Keratinocyte (primary cell): Measurements from ENCODE around the gene MBTPS1. TPM values are rescaled to one million over a fixed set of nuclear protein-coding genes. Genes with fewer than 3 reads are reported as not detected.

Source experiments
- DNase-seq: peaks from one replicate; pipeline ENCODE4 v3.0.0-alpha.2; 2011; ENCODE audit warnings: low read depth, missing footprints, low spot score
- FAIRE-seq: peaks from 2 replicates; lab custom pipeline; 2011; peaks lifted over from hg19 to GRCh38; lab: Jason Lieb, UNC
- H2AFZ ChIP-seq: 2 replicates; pipeline ENCODE4 v1.6.0; 2012; ENCODE audit warnings: low read length, control low read depth, inconsistent platforms; ENCODE audit not compliant: control insufficient read depth
- H3K27ac ChIP-seq: 2 replicates; pipeline ENCODE4 v1.5.1; 2011; ENCODE audit warnings: low read length; ENCODE audit not compliant: control insufficient read depth, insufficient read depth
- H3K27me3 ChIP-seq: 3 replicates; pipeline ENCODE4 v1.6.0; 2011; ENCODE audit warnings: low read length; ENCODE audit not compliant: control insufficient read depth, insufficient read depth; ENCODE audit errors: extremely low read depth
- H3K36me3 ChIP-seq, 2 experiments: 2 replicates in 1 of 2; 3 replicates in 1 of 2; pipeline ENCODE4 v1.5.1; 2011; ENCODE audit warnings: low read length in 2 of 2, mild to moderate bottlenecking in 1 of 2; ENCODE audit not compliant: control insufficient read depth in 2 of 2, insufficient read depth in 2 of 2; ENCODE audit errors: extremely low read depth in 1 of 2
- H3K4me1 ChIP-seq: 3 replicates; pipeline ENCODE4 v1.5.1; 2011; ENCODE audit warnings: low read length; ENCODE audit not compliant: control insufficient read depth, insufficient read depth; ENCODE audit errors: extremely low read depth
- H3K4me2 ChIP-seq: 3 replicates; pipeline ENCODE4 v1.6.0; 2011; ENCODE audit warnings: low read depth, low read length; ENCODE audit not compliant: control insufficient read depth, insufficient read depth; ENCODE audit errors: extremely low read depth
- H3K4me3 ChIP-seq, 3 experiments: fragments of 200-600 bp in 1 of 3; sonication (generic) in 1 of 3; 2 replicates in 2 of 3; 3 replicates in 1 of 3; pipeline ENCODE4 v1.5.1; 2011 to 2016; ENCODE audit warnings: low read length in 3 of 3, mild to moderate bottlenecking in 3 of 3, control low read depth in 2 of 3, inconsistent platforms in 1 of 3, low read depth in 1 of 3, mixed read lengths in 1 of 3, mixed run types in 1 of 3, moderate library complexity in 1 of 3; ENCODE audit not compliant: control insufficient read depth in 2 of 3, insufficient read depth in 2 of 3; ENCODE audit errors: extremely low read depth in 1 of 3
- H3K79me2 ChIP-seq: 2 replicates; pipeline ENCODE4 v1.6.0; 2012; ENCODE audit warnings: low read length; ENCODE audit not compliant: control insufficient read depth, insufficient read depth
- H3K9ac ChIP-seq: 3 replicates; pipeline ENCODE4 v1.6.0; 2011; ENCODE audit warnings: low read length; ENCODE audit not compliant: control insufficient read depth, insufficient read depth; ENCODE audit errors: extremely low read depth
- H3K9me1 ChIP-seq: 3 replicates; pipeline ENCODE4 v1.6.0; 2011; ENCODE audit warnings: low read length; ENCODE audit not compliant: control insufficient read depth, insufficient read depth; ENCODE audit errors: extremely low read depth
- H3K9me3 ChIP-seq: 2 replicates; pipeline ENCODE4 v1.5.1; 2012; ENCODE audit warnings: low read depth, low read length; ENCODE audit not compliant: control insufficient read depth
- H4K20me1 ChIP-seq: 3 replicates; pipeline ENCODE4 v1.6.0; 2011; ENCODE audit warnings: low read length; ENCODE audit not compliant: control insufficient read depth, insufficient read depth; ENCODE audit errors: extremely low read depth
- EZH2 ChIP-seq: IDR thresholded peaks from one replicate; pipeline ENCODE4 v1.6.1; 2012; ENCODE audit warnings: inconsistent platforms, mild to moderate bottlenecking, low read length, moderate library complexity
- dilution Hi-C: fragments of 300-500 bp; cut with MboI; formaldehyde crosslinking; loops from one replicate; pipeline ENCODE4 v1.7.0; 2020; ENCODE audit warnings: low sequenced_read_pairs; ENCODE audit not compliant: extremely low pct_ligation_motif_present
- polyA plus RNA-seq, 5 experiments: library from polyadenylated mRNA; depleted of rRNA in 3 of 5; stranded (reverse) in 3 of 5; stranded (forward) in 1 of 5; unstranded in 1 of 5; fragments of >200 nt; gene quantifications; 1 replicate in 1 of 5; 2 replicates in 3 of 5; 3 replicates in 1 of 5; pipeline versions ENCODE4 v1.2.1 to v1.2.3, GENCODE V29; 2011 to 2012; ENCODE audit warnings: missing spikeins in 2 of 5, low read depth in 1 of 5, low replicate concordance in 1 of 5
- TF ChIP-seq, protein P1 (sequence below), 3 experiments: IDR thresholded peaks in 1 of 3; conservative IDR thresholded peaks in 1 of 3; optimal IDR thresholded peaks in 1 of 3; 2 replicates in 2 of 3; 3 replicates in 1 of 3; pipeline versions ENCODE3 to v1.5.1; 2011; ENCODE audit warnings: low read length in 3 of 3, mild to moderate bottlenecking in 3 of 3, moderate library complexity in 2 of 3, control low read depth in 1 of 3, inconsistent platforms in 1 of 3; ENCODE audit not compliant: insufficient read depth in 2 of 3; ENCODE audit errors: extremely low read depth in 1 of 3

MBTPS1 gene
- polyA plus RNA-seq, 1 donor (not counting 4 experiments of a cell fraction or from before 2014, with no cell fraction given) = 56.0 TPM

DNA sequence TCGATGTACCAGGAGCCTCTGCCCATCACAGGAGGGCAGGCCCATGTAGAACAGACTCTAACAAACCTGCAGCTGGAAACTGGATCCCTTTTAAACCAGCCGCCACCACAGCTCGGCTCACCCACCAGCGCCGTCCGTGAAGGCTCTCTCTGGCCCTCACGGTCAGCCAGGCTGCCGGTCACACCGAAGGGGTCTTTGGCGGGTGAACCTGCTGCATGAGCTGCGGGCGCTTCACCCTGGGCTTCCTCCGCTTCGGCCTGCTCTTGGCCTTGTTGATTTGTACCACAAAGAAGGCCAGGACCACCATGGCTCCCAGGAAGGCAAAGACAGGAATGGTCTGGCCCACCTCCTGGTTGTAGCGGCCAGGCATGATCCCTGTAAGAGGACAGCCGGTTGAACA, 62.5 kb downstream of the MBTPS1 start:
- Histone ChIP-seq H3K27me3 (no peaks in the 10 kb centered on the region), H3K27ac (no peak overlapping the region), H3K9me1 (no peaks in the 10 kb centered on the region), H2AFZ (no peak overlapping the region), H3K4me2 (no peak overlapping the region), H3K79me2 (no peaks in the 10 kb centered on the region), H3K36me3 (peaks cover 35 to 49% of the 10 kb centered on the region in 2 experiments), H3K4me1 (no peaks in the 10 kb centered on the region), H3K4me3 (no peak overlapping the region), H3K9ac (no peak overlapping the region), H3K9me3 (no peaks in the 10 kb centered on the region), H4K20me1 (no peaks in the 10 kb centered on the region)
- dilution Hi-C loops = no loop called here
- FAIRE-seq = no peak
- no peak for DNase-seq
- TF ChIP-seq, protein P1, sequence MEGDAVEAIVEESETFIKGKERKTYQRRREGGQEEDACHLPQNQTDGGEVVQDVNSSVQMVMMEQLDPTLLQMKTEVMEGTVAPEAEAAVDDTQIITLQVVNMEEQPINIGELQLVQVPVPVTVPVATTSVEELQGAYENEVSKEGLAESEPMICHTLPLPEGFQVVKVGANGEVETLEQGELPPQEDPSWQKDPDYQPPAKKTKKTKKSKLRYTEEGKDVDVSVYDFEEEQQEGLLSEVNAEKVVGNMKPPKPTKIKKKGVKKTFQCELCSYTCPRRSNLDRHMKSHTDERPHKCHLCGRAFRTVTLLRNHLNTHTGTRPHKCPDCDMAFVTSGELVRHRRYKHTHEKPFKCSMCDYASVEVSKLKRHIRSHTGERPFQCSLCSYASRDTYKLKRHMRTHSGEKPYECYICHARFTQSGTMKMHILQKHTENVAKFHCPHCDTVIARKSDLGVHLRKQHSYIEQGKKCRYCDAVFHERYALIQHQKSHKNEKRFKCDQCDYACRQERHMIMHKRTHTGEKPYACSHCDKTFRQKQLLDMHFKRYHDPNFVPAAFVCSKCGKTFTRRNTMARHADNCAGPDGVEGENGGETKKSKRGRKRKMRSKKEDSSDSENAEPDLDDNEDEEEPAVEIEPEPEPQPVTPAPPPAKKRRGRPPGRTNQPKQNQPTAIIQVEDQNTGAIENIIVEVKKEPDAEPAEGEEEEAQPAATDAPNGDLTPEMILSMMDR (optimal IDR thresholded peaks at IDR 0.05 in 1 of 3, IDR thresholded peaks at IDR 0.05 in 1 of 3, conservative IDR thresholded peaks at IDR 0.05 in 1 of 3; ENCODE audit: extremely low read depth in 1 of 3, insufficient read depth in 2 of 3, low read length in 3 of 3) = no peak
- TF ChIP-seq EZH2 = no peak

GRCh38 chr16:84053237-84053636, 63.5 kb downstream of the MBTPS1 start:
- Histone ChIP-seq H3K36me3 (peaks cover 29 to 39% of the 10 kb centered on the region in 2 experiments), H3K4me3 (no peak overlapping the region), H3K9ac (no peak overlapping the region), H3K4me2 (no peak overlapping the region), H3K79me2 (no peaks in the 10 kb centered on the region), H3K27ac (no peak overlapping the region), H3K9me1 (no peaks in the 10 kb centered on the region), H3K4me1 (no peaks in the 10 kb centered on the region), H3K9me3 (no peaks in the 10 kb centered on the region), H2AFZ (no peak overlapping the region), H3K27me3 (no peaks in the 10 kb centered on the region), H4K20me1 (no peaks in the 10 kb centered on the region)
- dilution Hi-C loops = no loop called here
- no peak for FAIRE-seq
- no peak for DNase-seq
- TF ChIP-seq, protein P1 (optimal IDR thresholded peaks at IDR 0.05 in 1 of 3, IDR thresholded peaks at IDR 0.05 in 1 of 3, conservative IDR thresholded peaks at IDR 0.05 in 1 of 3; ENCODE audit: extremely low read depth in 1 of 3, insufficient read depth in 2 of 3, low read length in 3 of 3) = no peak
- no peak for TF ChIP-seq EZH2
